GM12878 (cell line): ENCODE results near the gene NCAM2. TPM values are rescaled to one million over a fixed set of nuclear protein-coding genes. Genes with fewer than 3 reads are reported as not detected.

ENCODE experiments used
- ATAC-seq: fragments of 200-7000 bp; cut with Tn5 transposase; 3 replicates; pipeline ENCODE4 v1.9.1; 2020; ENCODE audit warnings: mild to moderate bottlenecking, moderate library complexity
- BruUV-seq: library from RNA; stranded (reverse); fragments of 400-500 nt; replicated peaks from 2 replicates; lab custom pipeline; 2021; lab: Mats Ljungman, UMichigan
- CTCF ChIA-PET: fragments of 300-600 bp; sonication (Branson Sonifier 250); formaldehyde crosslinking; extraction: SDS; loops from one replicate; lab custom pipeline; 2021; ENCODE audit warnings: inconsistent platforms; lab: Yijun Ruan, JAX
- POLR2A ChIA-PET: fragments of 350-600 bp; formaldehyde crosslinking; extraction: SDS; loops from one replicate; lab custom pipeline; 2021; ENCODE audit warnings: inconsistent platforms; lab: Charles Lee
- RAD21 ChIA-PET: fragments of 300-600 bp; sonication (Branson Sonifier 250); formaldehyde crosslinking; loops from one replicate; lab custom pipeline; 2023; ENCODE audit warnings: antibody characterized with exemption; ENCODE audit not compliant: unreplicated experiment; lab: Charles Lee
- SMC1A ChIA-PET: fragments of 300-600 bp; sonication (Branson Sonifier 250); formaldehyde crosslinking; loops from one replicate; lab custom pipeline; 2023; ENCODE audit not compliant: unreplicated experiment, uncharacterized antibody; lab: Charles Lee
- DNase-seq: peaks from one replicate; pipeline ENCODE4 v3.0.0-alpha.2; 2011; ENCODE audit warnings: low read depth, low spot score
- FAIRE-seq: peaks from 3 replicates; lab custom pipeline; 2011; peaks lifted over from hg19 to GRCh38; lab: Jason Lieb, UNC
- H2AFZ ChIP-seq: 2 replicates; pipeline ENCODE4 v1.6.0; 2011; ENCODE audit warnings: low read depth, low read length, control low read depth; ENCODE audit not compliant: control insufficient read depth
- H3K27ac ChIP-seq: 2 replicates; pipeline ENCODE4 v1.5.1; 2011; ENCODE audit warnings: control low read depth; ENCODE audit not compliant: control insufficient read depth, insufficient read depth
- H3K27me3 ChIP-seq, 2 experiments: replicated peaks in 1 of 2; 2 replicates each; pipeline versions ENCODE4 v1.6.0 to v1.6.1; 2011; ENCODE audit warnings: low read length in 1 of 2; ENCODE audit not compliant: control insufficient read depth in 2 of 2, insufficient read depth in 2 of 2
- H3K36me3 ChIP-seq, 2 experiments: 2 replicates each; pipeline ENCODE4 v1.5.1; 2011; ENCODE audit warnings: low read length in 1 of 2; ENCODE audit not compliant: control insufficient read depth in 2 of 2, insufficient read depth in 2 of 2
- H3K4me1 ChIP-seq: 2 replicates; pipeline ENCODE4 v1.6.1; 2011; ENCODE audit warnings: mild to moderate bottlenecking, low read length, moderate library complexity, mixed read lengths; ENCODE audit not compliant: control insufficient read depth, insufficient read depth
- H3K4me2 ChIP-seq: 2 replicates; pipeline ENCODE4 v1.6.0; 2011; ENCODE audit warnings: control low read depth; ENCODE audit not compliant: control insufficient read depth, insufficient read depth
- H3K4me3 ChIP-seq: fragments of 200-600 bp; sonication (generic); 2 replicates; pipeline ENCODE4 v1.5.1; 2016
- H3K79me2 ChIP-seq: 2 replicates; pipeline ENCODE4 v1.6.0; 2011; ENCODE audit warnings: low read length; ENCODE audit not compliant: control insufficient read depth, insufficient read depth
- H3K9ac ChIP-seq: 2 replicates; pipeline ENCODE4 v1.8.0; 2011; ENCODE audit warnings: low read length, control low read depth, mixed read lengths; ENCODE audit not compliant: control insufficient read depth, insufficient read depth
- H3K9me3 ChIP-seq: replicated peaks from 3 replicates; pipeline ENCODE4 v1.5.1; 2011; ENCODE audit warnings: mild to moderate bottlenecking, low read length; ENCODE audit not compliant: control insufficient read depth, insufficient read depth
- H4K20me1 ChIP-seq: 2 replicates; pipeline ENCODE4 v1.6.0; 2011; ENCODE audit not compliant: control insufficient read depth, insufficient read depth
- BACH1 ChIP-seq: fragments of 450-650 bp; IDR thresholded peaks from 2 replicates; pipeline ENCODE4 v1.6.1; 2017; ENCODE audit warnings: mild to moderate bottlenecking, borderline replicate concordance
- HDAC2 ChIP-seq: fragments of 200-600 bp; sonication (generic); IDR thresholded peaks from 2 replicates; pipeline ENCODE4 v1.6.1; 2017
- NRF1 ChIP-seq: conservative IDR thresholded peaks from 2 replicates; pipeline ENCODE4 v1.6.1; 2011; ENCODE audit warnings: mild to moderate bottlenecking, low read depth, low read length, improper control_type of control experiment
- RBBP5 ChIP-seq: fragments of 200-600 bp; sonication (generic); conservative IDR thresholded peaks from 2 replicates; pipeline ENCODE4 v1.6.1; 2016
- SPI1 ChIP-seq: IDR thresholded peaks from 2 replicates; pipeline ENCODE4 v1.6.1; 2011; ENCODE audit warnings: low read depth, mild to moderate bottlenecking, low read length, moderate library complexity, borderline replicate concordance; ENCODE audit not compliant: insufficient read depth
- TBL1XR1 ChIP-seq: IDR thresholded peaks from 2 replicates; pipeline ENCODE4 v1.6.1; 2012; ENCODE audit warnings: low read depth, low read length, improper control_type of control experiment
- ZNF274 ChIP-seq: IDR thresholded peaks from one replicate; pipeline ENCODE4 v1.8.0; 2011; ENCODE audit not compliant: insufficient read length, insufficient read depth
- WGBS: methylation state at CpG from one replicate; pipeline ENCODE4 v1.1.6; 2016; ENCODE audit warnings: low lambda C conversion rate; ENCODE audit not compliant: insufficient replicate concordance, insufficient coverage; ENCODE audit errors: missing lambda C conversion rate; 5-methylcytosine and 5-hydroxymethylcytosine counted together
- in situ Hi-C: fragments of 300-500 bp; cut with MboI; formaldehyde crosslinking; loops from 9 replicates; pipeline ENCODE4 v1.14.3; 2018; ENCODE audit warnings: mixed read lengths
- intact Hi-C: fragments of 100-400 bp; cut with micrococcal nuclease; formaldehyde crosslinking; loops from one replicate; pipeline ENCODE4 v1.14.2; 2022; ENCODE audit not compliant: unreplicated experiment
- polyA plus RNA-seq, 11 experiments: library from polyadenylated mRNA; depleted of rRNA in 4 of 11; unstranded in 6 of 11; stranded (reverse) in 5 of 11; fragments of >200 nt; fragmentation: Nextera tagmentation in 4 of 11; fragmentation: Illumina TruSeq in 1 of 11; extraction: Ambion mirVana in 4 of 11; extraction: Trizol in 1 of 11; gene quantifications; 1 replicate in 1 of 11; 2 replicates in 10 of 11; pipeline versions ENCODE4 v1.2.1 to v1.2.3, GENCODE V29; 2011 to 2016; ENCODE audit warnings: inconsistent platforms in 2 of 11, missing spikeins in 2 of 11, low read depth in 1 of 11
- total RNA-seq, 4 experiments: library from RNA; depleted of rRNA in 3 of 4; stranded (reverse); fragments of >200 nt in 3 of 4; fragmentation: Illumina TruSeq in 1 of 4; extraction: Trizol in 1 of 4; gene quantifications; 2 replicates each; pipeline versions ENCODE4 v1.2.1 to v1.2.3, GENCODE V29; 2013 to 2021
- TF ChIP-seq, protein P1 (sequence below): IDR thresholded peaks from 2 replicates; pipeline ENCODE4 v1.6.1; 2012; ENCODE audit warnings: low read length, inconsistent platforms
- TF ChIP-seq, protein P2 (sequence below): fragments of 450-650 bp; IDR thresholded peaks from 2 replicates; pipeline ENCODE4 v1.6.1; 2016; ENCODE audit warnings: mild to moderate bottlenecking, moderate library complexity, borderline replicate concordance
- TF ChIP-seq, protein P3 (sequence below): fragments of 450-650 bp; conservative IDR thresholded peaks from 2 replicates; pipeline ENCODE4 v1.6.1; 2017; ENCODE audit warnings: mild to moderate bottlenecking, moderate library complexity

NCAM2 gene
- total and polyA plus RNA-seq, 10 of the 15 experiments (the other 5 are each of a cell fraction or from before 2014, with no cell fraction given) = 0.23 to 0.27 TPM; not detected in 8

DNA sequence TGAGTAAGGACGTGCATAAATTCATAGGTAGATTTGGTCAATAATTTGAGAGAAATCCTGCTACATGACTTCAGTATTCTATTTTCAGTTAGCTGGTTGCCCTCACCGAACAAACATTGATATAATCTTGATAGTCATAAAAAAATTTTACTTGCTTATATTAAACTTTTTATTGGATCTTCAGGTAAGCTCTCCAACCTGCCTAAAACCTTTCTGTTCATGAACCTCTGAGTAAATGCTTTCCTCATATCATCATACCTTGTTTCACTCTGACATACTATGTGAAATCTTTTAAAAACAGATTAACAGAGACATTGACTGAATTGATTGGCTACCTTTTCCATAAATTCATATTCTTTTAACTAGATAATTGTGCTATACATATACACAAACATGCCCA is 299.0 kb downstream of the NCAM2 start:
- DNase-seq (no peak), FAIRE-seq (no peak), ATAC-seq (no peak)
- intact Hi-C loops = no loop called here
- H3K4me3 ChIP-seq = no peak overlapping the region
- ChIA-PET POLR2A (no interaction called here), RAD21 (no interaction called here), SMC1A (no interaction called here), CTCF (no interaction called here)
- H3K27me3 ChIP-seq = no peaks in the 10 kb centered on the region
- no peak overlapping the region for H2AFZ ChIP-seq
- no peak overlapping the region for H3K9ac ChIP-seq
- no peaks in the 10 kb centered on the region for H3K4me1 ChIP-seq
- no peaks in the 10 kb centered on the region for H3K79me2 ChIP-seq
- 2% methylated on average over 2 of the region's 2 CpGs for WGBS
- H3K27ac ChIP-seq = no peak overlapping the region
- H3K36me3 ChIP-seq = no peaks in the 10 kb centered on the region
- no peak overlapping the region for H3K4me2 ChIP-seq
- H3K9me3 ChIP-seq = no peaks in the 10 kb centered on the region
- no peaks in the 10 kb centered on the region for H4K20me1 ChIP-seq
- in situ Hi-C loops = no loop called here
- no TSS peak for BruUV-seq
- TF ChIP-seq HDAC2 = no peak
- TF ChIP-seq, protein P1, sequence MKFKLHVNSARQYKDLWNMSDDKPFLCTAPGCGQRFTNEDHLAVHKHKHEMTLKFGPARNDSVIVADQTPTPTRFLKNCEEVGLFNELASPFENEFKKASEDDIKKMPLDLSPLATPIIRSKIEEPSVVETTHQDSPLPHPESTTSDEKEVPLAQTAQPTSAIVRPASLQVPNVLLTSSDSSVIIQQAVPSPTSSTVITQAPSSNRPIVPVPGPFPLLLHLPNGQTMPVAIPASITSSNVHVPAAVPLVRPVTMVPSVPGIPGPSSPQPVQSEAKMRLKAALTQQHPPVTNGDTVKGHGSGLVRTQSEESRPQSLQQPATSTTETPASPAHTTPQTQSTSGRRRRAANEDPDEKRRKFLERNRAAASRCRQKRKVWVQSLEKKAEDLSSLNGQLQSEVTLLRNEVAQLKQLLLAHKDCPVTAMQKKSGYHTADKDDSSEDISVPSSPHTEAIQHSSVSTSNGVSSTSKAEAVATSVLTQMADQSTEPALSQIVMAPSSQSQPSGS = no peak
- no peak for TF ChIP-seq ZNF274
- TF ChIP-seq SPI1 = no peak
- no peak for TF ChIP-seq NRF1
- TF ChIP-seq, protein P2, sequence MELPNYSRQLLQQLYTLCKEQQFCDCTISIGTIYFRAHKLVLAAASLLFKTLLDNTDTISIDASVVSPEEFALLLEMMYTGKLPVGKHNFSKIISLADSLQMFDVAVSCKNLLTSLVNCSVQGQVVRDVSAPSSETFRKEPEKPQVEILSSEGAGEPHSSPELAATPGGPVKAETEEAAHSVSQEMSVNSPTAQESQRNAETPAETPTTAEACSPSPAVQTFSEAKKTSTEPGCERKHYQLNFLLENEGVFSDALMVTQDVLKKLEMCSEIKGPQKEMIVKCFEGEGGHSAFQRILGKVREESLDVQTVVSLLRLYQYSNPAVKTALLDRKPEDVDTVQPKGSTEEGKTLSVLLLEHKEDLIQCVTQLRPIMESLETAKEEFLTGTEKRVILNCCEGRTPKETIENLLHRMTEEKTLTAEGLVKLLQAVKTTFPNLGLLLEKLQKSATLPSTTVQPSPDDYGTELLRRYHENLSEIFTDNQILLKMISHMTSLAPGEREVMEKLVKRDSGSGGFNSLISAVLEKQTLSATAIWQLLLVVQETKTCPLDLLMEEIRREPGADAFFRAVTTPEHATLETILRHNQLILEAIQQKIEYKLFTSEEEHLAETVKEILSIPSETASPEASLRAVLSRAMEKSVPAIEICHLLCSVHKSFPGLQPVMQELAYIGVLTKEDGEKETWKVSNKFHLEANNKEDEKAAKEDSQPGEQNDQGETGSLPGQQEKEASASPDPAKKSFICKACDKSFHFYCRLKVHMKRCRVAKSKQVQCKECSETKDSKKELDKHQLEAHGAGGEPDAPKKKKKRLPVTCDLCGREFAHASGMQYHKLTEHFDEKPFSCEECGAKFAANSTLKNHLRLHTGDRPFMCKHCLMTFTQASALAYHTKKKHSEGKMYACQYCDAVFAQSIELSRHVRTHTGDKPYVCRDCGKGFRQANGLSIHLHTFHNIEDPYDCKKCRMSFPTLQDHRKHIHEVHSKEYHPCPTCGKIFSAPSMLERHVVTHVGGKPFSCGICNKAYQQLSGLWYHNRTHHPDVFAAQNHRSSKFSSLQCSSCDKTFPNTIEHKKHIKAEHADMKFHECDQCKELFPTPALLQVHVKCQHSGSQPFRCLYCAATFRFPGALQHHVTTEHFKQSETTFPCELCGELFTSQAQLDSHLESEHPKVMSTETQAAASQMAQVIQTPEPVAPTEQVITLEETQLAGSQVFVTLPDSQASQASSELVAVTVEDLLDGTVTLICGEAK = no peak
- TF ChIP-seq, protein P3, sequence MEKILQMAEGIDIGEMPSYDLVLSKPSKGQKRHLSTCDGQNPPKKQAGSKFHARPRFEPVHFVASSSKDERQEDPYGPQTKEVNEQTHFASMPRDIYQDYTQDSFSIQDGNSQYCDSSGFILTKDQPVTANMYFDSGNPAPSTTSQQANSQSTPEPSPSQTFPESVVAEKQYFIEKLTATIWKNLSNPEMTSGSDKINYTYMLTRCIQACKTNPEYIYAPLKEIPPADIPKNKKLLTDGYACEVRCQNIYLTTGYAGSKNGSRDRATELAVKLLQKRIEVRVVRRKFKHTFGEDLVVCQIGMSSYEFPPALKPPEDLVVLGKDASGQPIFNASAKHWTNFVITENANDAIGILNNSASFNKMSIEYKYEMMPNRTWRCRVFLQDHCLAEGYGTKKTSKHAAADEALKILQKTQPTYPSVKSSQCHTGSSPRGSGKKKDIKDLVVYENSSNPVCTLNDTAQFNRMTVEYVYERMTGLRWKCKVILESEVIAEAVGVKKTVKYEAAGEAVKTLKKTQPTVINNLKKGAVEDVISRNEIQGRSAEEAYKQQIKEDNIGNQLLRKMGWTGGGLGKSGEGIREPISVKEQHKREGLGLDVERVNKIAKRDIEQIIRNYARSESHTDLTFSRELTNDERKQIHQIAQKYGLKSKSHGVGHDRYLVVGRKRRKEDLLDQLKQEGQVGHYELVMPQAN = no peak
- no peak for TF ChIP-seq BACH1
- TF ChIP-seq RBBP5 = no peak
- no peak for TF ChIP-seq TBL1XR1
